RWPE1 (cell line): ENCODE data around the gene DCST2.
A peak's percentile ranks its signal among the peaks of the same experiment; 100 is the strongest.

Source experiments
- CTCF ChIA-PET: fragments of 350-600 bp; sonication (Branson Sonifier 250); formaldehyde crosslinking; extraction: SDS; loops from one replicate; lab custom pipeline; 2021; lab: Yijun Ruan, JAX
- POLR2A ChIA-PET: fragments of 400-600 bp; formaldehyde crosslinking; extraction: SDS; loops from one replicate; lab custom pipeline; 2020; ENCODE audit warnings: antibody characterized with exemption; ENCODE audit not compliant: low non-redundant PET; lab: Yijun Ruan, JAX
- DNase-seq: peaks from one replicate; pipeline ENCODE4 v3.0.0; 2012; ENCODE audit warnings: low spot score
- H3K27ac ChIP-seq: fragments of 450-650 bp; 2 replicates; pipeline ENCODE4 v1.5.1; 2017
- CTCF ChIP-seq: fragments of 450-650 bp; conservative IDR thresholded peaks from 2 replicates; pipeline ENCODE4 v1.5.1; 2017; ENCODE audit warnings: low read depth, mild to moderate bottlenecking

The DCST2 gene

GRCh38 chr1:155013632-155014031 is 19.9 kb downstream of the DCST2 start:
- TF ChIP-seq CTCF, result no peak
- DNase-seq, result no peak
- POLR2A ChIA-PET, result no interaction called here
- peak overlapping the region; percentile 100 for H3K27ac ChIP-seq
- CTCF ChIA-PET, result interaction anchor here (0.7 to 1.2 kb wide), 2 partner anchors 20 to 39 kb away, joined by 3 read pairs; no protein-coding TSS in a partner anchor

GRCh38 chr1:155012776-155013602 is 20.6 kb downstream of the DCST2 start:
- ChIA-PET CTCF (interaction anchor here (1.2 to 1.3 kb wide), 2 partner anchors 9 to 40 kb away, joined by 3 read pairs; no protein-coding TSS in a partner anchor), POLR2A (no interaction called here)
- no peak for DNase-seq
- peak overlapping the region; percentile 100 for H3K27ac ChIP-seq
- no peak for TF ChIP-seq CTCF

GRCh38 chr1:155012026-155012546 is 21.5 kb downstream of the DCST2 start:
- peak overlapping the region; percentile 100 for H3K27ac ChIP-seq
- peak; percentile 76 for DNase-seq
- POLR2A ChIA-PET, result no interaction called here
- CTCF ChIA-PET, result interaction anchor here (1.3 kb wide), 1 partner anchor 9 kb away, joined by 3 read pairs; no protein-coding TSS in a partner anchor
- TF ChIP-seq CTCF, result no peak

GRCh38 chr1:155011437-155012025 is 22.1 kb downstream of the DCST2 start:
- POLR2A ChIA-PET, result no interaction called here
- peak overlapping the region; percentile 100 for H3K27ac ChIP-seq
- CTCF ChIA-PET, result no interaction called here
- no peak for TF ChIP-seq CTCF
- no peak for DNase-seq

GRCh38 chr1:155011004-155011416 is 22.6 kb downstream of the DCST2 start:
- no peak for TF ChIP-seq CTCF
- ChIA-PET CTCF (interaction anchor here (0.8 kb wide), 1 partner anchor 51 kb away, joined by 3 read pairs; no protein-coding TSS in a partner anchor), POLR2A (no interaction called here)
- H3K27ac ChIP-seq, result peak overlapping the region; percentile 100
- no peak for DNase-seq
